Thyroid gland (tissue), 4 donors: ENCODE data around the gene SYNM. TPM values are rescaled to one million over a fixed set of nuclear protein-coding genes. Genes with fewer than 3 reads are reported as not detected.

Experiments
- DNase-seq, 2 donors: peaks; one replicate each; pipeline ENCODE4 v3.0.0-alpha.2; 2019
- H3K27ac ChIP-seq, 3 donors: fragments of 200-600 bp; sonication (generic); 1 replicate in 2 of 3; 2 replicates in 1 of 3; pipeline ENCODE4 v1.5.1; 2016 to 2019; ENCODE audit warnings: mild to moderate bottlenecking in 1 of 3, moderate library complexity in 1 of 3
- H3K27me3 ChIP-seq: fragments of 200-600 bp; sonication (generic); one replicate; pipeline ENCODE4 v1.5.1; 2019
- H3K36me3 ChIP-seq, 2 donors: fragments of 200-600 bp; sonication (generic); one replicate each; pipeline ENCODE4 v1.5.1; 2016 to 2019
- H3K4me1 ChIP-seq, 2 donors: fragments of 200-600 bp; sonication (generic); one replicate each; pipeline ENCODE4 v1.5.1; 2017 to 2019
- H3K4me3 ChIP-seq, 3 donors: fragments of 200-600 bp; sonication (generic); replicated peaks in 1 of 3; 1 replicate in 2 of 3; 2 replicates in 1 of 3; pipeline ENCODE4 v1.5.1; 2016; ENCODE audit warnings: mild to moderate bottlenecking in 1 of 3
- H3K9me3 ChIP-seq: fragments of 200-600 bp; sonication (generic); one replicate; pipeline ENCODE4 v1.5.1; 2017
- POLR2A ChIP-seq, 2 donors: fragments of 450-650 bp; IDR thresholded peaks; one replicate each; pipeline ENCODE4 v1.6.1; 2017; ENCODE audit warnings: antibody characterized with exemption in 2 of 2, mild to moderate bottlenecking in 2 of 2, moderate library complexity in 1 of 2
- WGBS, 2 donors: methylation state at CpG; one replicate each; pipeline ENCODE4 v1.1.5; 2017; 5-methylcytosine and 5-hydroxymethylcytosine counted together
- intact Hi-C: fragments of 100-400 bp; cut with DNase I; formaldehyde crosslinking; loops from one replicate; pipeline ENCODE4 v1.15.1; 2023
- total RNA-seq, 4 donors: library from RNA; depleted of rRNA; stranded (reverse); fragments of >200 nt; gene quantifications; one replicate each; pipeline ENCODE4 v1.2.3, GENCODE V29; 2016
- TF ChIP-seq, protein P1 (sequence below), 6 experiments: fragments of 200-600 bp in 3 of 6; fragments of 450-650 bp in 3 of 6; sonication (generic) in 3 of 6; IDR thresholded peaks; one replicate each; pipeline ENCODE4 v1.5.1; 2016 to 2019; ENCODE audit warnings: antibody characterized with exemption in 6 of 6, mild to moderate bottlenecking in 2 of 6, inconsistent platforms in 1 of 6, moderate library complexity in 1 of 6

SYNM gene
- total RNA-seq, 4 donors from 2014 or later, result 14.8 to 24.8 (median 21.5) TPM

DNA sequence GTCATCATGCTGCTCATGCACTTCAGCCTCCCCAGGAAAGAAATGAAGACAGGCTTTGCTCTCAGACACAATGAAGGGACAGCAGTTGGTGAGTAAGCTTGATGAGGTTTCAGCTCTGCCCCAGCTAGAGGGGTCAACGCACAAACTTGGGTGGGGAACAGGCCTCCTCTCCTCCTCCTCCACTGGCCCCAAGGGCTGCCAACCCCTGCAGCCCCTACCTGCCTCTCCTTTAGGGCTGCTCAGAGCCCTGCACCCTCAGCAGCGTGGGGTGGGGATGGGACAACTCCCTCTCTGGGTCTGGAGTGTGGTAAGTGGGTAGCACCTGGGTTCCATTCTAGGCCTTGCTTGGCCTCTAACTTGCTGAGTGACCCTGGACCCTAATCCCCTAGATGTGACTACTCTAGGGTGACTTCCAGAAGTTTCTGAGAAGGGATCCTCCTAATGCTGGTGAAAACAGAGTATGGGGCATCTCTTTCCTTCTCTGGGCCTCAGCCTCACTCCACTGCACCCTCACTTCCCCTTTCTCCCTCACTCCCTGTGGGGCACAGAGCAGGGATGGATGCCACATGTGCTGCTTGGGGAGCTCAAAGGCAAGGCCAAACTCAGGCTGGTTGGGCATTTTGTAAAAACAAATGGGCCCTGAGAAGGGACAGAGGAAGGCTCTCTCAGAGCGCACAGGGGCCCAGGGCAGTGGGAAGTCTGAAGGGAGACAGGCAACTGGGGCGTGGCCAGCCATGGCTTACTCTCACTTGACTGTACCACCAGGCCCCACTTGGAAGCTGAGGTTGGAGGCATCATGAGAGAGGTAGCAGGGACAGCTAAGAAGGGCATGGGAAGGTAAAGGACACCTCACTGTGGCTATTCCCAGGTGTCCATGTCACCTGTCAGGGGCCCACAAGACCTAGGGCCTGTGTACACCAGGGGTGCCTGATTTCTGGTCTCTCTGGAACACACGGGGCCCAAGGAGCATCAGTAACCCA is 64.0 kb downstream of the SYNM start:
- TF ChIP-seq, protein P1, sequence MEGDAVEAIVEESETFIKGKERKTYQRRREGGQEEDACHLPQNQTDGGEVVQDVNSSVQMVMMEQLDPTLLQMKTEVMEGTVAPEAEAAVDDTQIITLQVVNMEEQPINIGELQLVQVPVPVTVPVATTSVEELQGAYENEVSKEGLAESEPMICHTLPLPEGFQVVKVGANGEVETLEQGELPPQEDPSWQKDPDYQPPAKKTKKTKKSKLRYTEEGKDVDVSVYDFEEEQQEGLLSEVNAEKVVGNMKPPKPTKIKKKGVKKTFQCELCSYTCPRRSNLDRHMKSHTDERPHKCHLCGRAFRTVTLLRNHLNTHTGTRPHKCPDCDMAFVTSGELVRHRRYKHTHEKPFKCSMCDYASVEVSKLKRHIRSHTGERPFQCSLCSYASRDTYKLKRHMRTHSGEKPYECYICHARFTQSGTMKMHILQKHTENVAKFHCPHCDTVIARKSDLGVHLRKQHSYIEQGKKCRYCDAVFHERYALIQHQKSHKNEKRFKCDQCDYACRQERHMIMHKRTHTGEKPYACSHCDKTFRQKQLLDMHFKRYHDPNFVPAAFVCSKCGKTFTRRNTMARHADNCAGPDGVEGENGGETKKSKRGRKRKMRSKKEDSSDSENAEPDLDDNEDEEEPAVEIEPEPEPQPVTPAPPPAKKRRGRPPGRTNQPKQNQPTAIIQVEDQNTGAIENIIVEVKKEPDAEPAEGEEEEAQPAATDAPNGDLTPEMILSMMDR (IDR thresholded peaks at IDR 0.05), result no peak
- intact Hi-C loops, result no loop called here
- Histone ChIP-seq H3K36me3 (peaks cover 0 to 3% of the 10 kb centered on the region in 2 donors), H3K27ac (peak overlapping the region; percentile 80 to 95 (median 86)), H3K27me3 (no peaks in the 10 kb centered on the region), H3K9me3 (no peaks in the 10 kb centered on the region), H3K4me1 (peaks cover 21 to 27% of the 10 kb centered on the region in 2 donors), H3K4me3 (no peak overlapping the region)
- 93 to 96% methylated on average over 5 of the region's 5 CpGs for WGBS, 2 donors
- DNase-seq, result no peak

GRCh38 chr15:99169769-99170311 is 65.0 kb downstream of the SYNM start:
- WGBS, 2 donors, result 41 to 55% methylated on average over 10 of the region's 10 CpGs
- DNase-seq, result peak; percentile 81 to 88
- Histone ChIP-seq H3K36me3 (no peaks in the 10 kb centered on the region), H3K9me3 (no peaks in the 10 kb centered on the region), H3K27ac (peak overlapping the region; percentile 80 to 95 (median 86)), H3K4me1 (peaks cover 21 to 27% of the 10 kb centered on the region in 2 donors), H3K4me3 (no peak overlapping the region), H3K27me3 (no peaks in the 10 kb centered on the region)
- peak in 1 of 2 donors; percentile 47 for TF ChIP-seq POLR2A (IDR thresholded peaks at IDR 0.05)
- TF ChIP-seq, protein P1 (IDR thresholded peaks at IDR 0.05), result no peak
- intact Hi-C loops, result no loop called here

DNA sequence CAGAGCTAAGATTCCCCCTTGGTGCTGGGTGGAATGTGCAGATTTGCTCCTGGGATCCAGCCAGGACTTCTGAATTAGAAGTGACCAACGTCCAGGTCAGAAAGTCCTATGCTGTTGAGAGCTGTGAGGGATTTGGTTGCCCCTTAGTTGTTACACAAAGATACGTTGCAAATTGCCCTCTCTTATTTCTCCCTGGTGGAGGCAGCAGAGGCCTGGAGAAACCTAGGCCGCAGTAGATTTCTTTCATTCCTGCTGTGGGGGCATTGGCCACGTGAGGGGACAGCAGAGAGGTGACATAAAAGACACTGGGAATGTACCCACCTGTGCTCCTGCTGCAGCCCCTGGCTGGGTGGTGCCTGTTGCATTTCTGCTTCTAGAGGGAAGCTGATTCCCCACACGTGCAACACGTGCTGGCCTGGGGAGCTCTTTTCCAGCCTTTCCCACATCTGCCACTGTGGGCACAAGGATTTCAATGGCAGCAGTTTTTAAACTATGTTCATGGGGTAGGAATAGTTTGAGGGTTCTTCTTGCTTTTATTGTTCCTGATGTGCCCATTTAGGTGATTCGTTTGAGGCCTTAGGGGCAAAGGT is 65.7 kb downstream of the SYNM start:
- intact Hi-C loops, result no loop called here

DNA sequence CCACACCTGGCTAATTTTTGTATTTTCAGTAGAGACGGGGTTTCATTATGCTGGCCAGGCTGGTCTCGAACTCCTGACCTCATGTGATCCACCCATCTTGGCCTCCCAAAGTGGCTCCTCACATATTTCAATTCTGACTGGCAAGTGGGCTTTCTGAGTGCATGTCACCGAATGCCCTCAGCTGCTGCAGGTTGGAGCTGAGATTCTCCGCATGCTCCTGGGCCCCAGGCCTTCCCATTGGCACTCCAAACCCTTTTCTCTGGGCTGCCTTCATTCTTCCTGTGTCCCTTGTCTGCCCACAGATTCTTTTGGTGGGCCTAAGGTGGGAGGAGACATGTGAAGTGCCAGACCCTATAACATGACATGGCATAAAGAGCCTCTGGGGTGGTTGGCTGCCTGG is 67.3 kb downstream of the SYNM start:
- no peak for DNase-seq
- H3K9me3 ChIP-seq, result no peaks in the 10 kb centered on the region
- no peaks in the 10 kb centered on the region for H3K27me3 ChIP-seq
- intact Hi-C loops, result no loop called here
- H3K4me1 ChIP-seq, result peaks cover 21 to 26% of the 10 kb centered on the region in 2 donors
- TF ChIP-seq, protein P1 (IDR thresholded peaks at IDR 0.05), result no peak
- TF ChIP-seq POLR2A (IDR thresholded peaks at IDR 0.05), result no peak
- no peaks in the 10 kb centered on the region for H3K36me3 ChIP-seq
- no peak overlapping the region for H3K4me3 ChIP-seq
- H3K27ac ChIP-seq, result peak overlapping the region in 1 of 3 donors; percentile 39
- 94 to 96% methylated on average over 3 to 4 of the region's 4 CpGs for WGBS, 2 donors

More for the DNA sequence above, 65.7 kb downstream of the SYNM start:
- H3K4me3 ChIP-seq, result no peak overlapping the region
- no peaks in the 10 kb centered on the region for H3K27me3 ChIP-seq
- H3K9me3 ChIP-seq, result no peaks in the 10 kb centered on the region
- H3K4me1 ChIP-seq, result peaks cover 21 to 27% of the 10 kb centered on the region in 2 donors
- H3K36me3 ChIP-seq, result no peaks in the 10 kb centered on the region
- whole genome bisulfite sequencing, 2 donors, result 64 to 76% methylated on average over 5 to 7 of the region's 7 CpGs
- TF ChIP-seq, protein P1 (IDR thresholded peaks at IDR 0.05), result no peak
- TF ChIP-seq POLR2A (IDR thresholded peaks at IDR 0.05), result no peak
- H3K27ac ChIP-seq, result peak overlapping the region; percentile 80 to 95 (median 86)
- peak in 1 of 2 donors; percentile 31 for DNase-seq
